Fibroblast of skin of right quadriceps (primary cell): ENCODE measurements around the gene IQCE.

ENCODE experiments used
- DNase-seq: peaks from one replicate; pipeline ENCODE4 v3.0.0-alpha.2; 2013

Gene IQCE

DNA sequence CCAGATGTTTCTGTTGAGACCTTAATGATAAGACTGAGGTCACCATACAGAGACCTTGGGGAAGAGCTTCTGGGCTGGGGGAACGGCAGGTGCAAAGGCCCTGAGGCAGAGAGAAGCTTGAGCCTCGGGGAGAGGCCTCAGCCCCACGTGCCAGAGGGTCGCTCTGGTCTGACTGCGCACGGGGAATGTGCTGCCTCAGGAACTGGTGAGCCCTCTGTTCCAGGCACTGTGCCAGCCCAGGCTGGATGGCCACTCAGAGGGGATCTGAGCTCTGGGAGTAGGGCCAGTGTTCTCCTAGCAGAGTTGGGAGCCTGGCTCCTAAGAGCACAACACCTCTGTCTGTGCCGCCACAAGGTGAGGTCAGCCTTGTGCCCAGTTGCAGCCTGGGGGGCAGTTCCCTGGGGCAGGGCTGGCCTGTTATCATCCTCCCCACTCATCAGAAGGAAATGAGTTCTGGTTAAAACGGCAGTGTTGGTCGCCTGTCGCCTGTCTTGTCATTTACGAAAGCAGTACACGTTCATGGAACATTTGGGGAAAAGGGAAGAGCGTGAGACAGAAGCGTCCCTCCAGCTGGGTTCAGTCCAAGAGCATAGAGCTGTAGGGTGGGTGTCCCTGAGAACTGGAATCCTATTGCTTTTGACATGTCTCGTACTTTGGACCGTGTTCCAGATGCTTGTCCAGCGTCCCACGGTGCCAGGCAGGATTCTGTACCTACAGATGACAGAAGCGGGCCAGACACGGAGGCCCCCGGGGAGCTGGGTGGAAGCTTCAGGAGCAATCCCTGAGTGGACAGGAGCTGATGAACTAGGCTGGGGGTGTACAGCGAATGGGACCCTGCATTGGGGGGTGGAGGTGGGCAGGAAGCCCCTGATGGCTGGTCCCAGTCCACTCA lies 77.3 kb downstream of the IQCE start:
- no peak for DNase-seq

DNA sequence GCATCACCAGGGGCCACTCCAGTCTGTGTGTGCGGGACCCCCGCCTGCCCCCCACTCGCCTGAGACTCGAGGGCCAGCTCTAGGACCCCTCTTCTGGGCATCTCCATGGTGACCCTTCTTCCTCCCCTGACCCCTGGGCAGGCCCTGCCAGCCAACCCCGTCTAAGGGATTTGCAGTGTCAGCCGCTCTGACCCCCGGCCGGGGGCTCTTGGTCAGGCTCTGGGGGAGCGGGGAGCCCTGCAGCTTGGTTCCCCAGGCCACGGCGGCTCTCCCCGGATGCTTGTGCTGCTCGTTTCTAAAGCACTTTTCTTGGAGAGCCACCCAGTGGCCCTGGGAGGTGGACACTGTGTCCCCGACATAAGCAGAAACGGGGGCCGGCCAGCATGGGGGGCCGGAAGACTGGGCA lies 78.3 kb downstream of the IQCE start:
- no peak for DNase-seq

DNA sequence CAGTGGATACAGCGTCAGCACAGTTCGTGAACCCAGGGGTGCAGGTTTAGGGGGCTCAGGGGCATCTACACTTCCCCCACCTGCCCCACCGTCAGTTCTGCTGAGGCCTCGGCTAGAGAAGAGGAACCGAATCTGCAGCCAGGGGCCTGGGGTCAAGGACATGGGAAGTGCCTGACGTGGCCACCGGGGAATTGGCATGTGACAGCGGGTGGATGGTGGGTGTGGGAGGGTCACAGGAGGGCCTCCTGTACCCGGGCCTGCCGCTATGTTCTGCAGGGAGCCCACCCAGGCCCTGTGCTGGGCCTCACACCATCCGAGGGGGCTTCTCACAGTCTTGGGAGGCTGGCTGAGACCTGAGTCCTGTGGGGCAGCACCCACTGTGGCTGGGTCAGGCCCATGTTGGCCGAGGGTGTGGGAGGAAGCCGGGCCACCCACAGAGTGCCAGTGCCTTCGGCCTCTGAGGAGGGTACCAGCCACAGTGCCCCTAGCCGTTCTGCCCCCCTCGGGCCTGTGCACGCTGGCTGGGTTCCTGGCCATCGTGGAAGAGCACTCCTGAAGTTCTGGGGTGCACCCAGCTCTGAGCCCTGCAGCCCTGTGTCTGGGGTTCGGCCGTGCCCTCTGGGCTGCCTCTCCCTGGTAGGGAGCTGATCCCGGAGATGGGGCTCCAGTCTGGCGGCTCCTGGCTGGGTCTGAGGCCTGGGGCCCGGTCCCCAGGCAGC lies 78.9 kb downstream of the IQCE start:
- no peak for DNase-seq

DNA sequence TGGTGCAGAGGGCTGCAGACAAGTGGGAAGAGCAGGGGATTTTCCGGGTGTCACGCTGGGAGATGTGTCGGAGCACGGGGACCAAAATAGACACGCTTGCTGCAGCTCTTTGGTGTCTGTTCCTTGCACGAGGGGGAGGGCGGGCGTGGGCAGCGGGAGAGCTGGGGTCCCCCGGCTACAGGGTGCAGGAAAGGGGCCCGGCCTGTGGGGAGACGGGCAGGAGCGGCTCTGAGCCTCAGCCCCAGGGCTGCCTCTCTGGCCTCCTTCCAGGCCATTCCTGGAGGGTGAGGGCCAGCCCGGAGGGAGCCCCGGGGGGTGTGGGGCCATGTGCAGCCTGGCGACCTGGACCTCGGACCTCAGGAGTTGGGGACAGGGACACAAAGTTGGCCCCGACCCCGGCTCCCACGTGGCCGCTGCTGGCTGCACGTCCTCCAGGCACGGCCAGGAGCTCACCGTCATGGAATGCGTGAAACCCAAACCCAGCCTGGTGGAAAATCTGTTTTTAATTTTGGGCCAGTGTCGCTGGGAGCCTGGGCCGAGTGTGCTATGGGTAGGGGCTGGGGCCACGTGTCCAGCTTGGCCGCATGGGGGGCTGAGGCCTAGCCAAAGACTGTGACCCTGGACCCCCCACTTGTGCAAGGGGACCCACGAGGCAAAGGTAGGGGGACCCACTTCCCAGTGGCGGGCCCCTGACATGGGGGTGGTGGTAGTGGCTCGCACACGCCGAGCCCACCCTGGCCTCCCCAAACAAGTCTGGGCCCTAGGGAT lies 79.6 kb downstream of the IQCE start:
- peak; percentile 90 for DNase-seq

DNA sequence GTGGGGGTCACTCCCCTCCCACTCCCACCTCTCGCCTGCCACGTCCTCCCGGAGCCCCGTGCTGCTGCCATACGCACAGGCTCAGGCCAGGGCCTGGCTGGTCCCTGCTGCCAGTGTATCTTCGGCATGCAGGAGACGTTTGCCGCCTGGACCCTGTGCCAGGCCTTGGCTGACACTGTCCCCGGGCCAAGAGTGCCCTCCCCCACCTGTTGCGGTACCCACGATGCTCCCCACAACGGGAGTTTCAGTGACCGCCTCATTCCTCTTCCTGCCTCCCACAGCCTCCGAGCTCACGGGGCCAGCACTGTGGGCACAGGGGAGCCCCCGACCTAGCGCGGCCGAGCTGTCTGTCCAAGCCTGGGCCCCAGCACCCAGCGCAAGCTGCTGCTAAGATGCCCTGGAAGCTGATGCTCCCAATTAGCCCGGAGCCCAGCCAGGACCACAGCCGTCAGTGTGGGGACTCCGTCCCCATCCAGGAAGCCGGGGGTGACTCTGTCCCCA lies 80.5 kb downstream of the IQCE start:
- DNase-seq, result no peak

DNA sequence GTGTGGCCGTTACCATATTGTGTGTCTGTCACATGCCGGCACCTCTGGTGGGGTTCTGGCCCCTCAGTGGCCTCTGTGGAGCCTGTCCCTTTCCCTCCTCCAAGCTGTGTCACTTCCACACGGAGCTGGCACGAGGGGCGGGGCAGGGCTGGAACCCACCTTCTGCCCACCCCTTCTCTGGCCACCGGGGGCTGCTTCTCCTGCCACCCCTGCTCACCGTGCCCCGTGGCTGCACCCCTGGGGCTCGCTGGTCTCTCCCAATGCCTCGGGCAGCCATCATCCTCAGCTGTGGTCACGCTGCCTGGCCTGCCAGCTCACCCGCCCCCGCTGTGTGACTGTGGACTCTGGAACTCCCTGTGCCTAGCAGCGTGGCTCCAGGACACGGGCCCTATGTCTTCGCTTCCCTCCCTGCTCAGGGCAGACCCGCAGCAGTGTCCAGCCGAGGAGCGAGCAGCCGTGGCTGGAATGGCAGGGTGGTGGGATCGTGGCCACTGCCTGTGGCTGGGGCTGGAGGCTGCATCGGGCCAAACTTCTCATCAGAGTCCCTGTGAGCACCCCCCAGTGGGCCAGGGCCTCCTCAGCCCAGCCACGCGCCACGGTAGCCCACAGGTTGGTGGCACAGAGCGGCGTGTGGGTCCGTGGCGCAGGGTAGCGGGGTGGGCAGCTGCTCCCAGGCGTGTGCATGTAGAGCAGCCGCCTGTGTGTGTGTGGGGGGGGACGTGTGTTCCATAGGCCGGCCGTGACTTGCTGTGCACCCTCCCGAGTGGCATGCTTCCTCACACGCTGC lies 81.1 kb downstream of the IQCE start:
- DNase-seq, result no peak

DNA sequence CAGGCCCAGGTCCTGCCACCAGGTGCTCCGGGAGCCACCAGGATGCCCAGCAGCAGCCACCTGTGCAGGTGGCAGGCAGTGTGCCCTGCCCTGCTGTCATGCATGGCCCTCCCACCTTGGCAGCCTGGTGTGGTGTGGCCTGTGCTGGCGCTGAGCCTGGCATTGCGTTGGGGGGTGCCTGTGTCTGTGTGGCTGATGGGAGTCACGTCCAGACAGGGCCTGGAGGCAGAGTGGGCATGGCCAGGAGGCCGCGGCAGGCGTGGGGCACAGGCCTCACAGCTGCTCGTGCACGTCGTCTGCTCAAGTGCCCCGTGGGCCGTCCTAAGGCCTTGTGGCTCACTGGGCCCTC lies 81.7 kb downstream of the IQCE start:
- DNase-seq, result no peak

DNA sequence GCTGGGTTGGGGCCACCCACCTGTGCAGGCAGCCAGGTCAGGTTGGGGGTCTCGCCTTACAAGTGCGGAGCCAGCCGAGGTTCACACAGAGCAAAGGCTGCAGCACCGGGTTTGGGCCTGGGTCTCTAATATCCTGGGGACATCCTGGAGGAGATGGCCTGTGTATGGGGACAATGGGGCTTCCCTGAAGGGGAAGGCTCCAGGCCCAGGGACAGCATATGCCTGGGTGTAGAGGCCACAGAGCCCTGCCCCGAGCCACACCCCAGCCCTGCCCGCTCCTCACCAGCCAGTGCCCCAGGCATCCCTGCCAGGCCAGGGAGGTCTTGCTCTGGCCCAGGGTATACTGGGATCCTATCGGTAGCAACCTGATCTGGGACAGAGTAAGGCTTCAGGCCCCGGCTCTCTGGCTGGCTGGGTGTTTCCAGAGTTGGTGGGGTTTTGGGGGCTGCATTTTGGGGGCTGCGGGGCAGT lies 82.1 kb downstream of the IQCE start:
- no peak for DNase-seq

DNA sequence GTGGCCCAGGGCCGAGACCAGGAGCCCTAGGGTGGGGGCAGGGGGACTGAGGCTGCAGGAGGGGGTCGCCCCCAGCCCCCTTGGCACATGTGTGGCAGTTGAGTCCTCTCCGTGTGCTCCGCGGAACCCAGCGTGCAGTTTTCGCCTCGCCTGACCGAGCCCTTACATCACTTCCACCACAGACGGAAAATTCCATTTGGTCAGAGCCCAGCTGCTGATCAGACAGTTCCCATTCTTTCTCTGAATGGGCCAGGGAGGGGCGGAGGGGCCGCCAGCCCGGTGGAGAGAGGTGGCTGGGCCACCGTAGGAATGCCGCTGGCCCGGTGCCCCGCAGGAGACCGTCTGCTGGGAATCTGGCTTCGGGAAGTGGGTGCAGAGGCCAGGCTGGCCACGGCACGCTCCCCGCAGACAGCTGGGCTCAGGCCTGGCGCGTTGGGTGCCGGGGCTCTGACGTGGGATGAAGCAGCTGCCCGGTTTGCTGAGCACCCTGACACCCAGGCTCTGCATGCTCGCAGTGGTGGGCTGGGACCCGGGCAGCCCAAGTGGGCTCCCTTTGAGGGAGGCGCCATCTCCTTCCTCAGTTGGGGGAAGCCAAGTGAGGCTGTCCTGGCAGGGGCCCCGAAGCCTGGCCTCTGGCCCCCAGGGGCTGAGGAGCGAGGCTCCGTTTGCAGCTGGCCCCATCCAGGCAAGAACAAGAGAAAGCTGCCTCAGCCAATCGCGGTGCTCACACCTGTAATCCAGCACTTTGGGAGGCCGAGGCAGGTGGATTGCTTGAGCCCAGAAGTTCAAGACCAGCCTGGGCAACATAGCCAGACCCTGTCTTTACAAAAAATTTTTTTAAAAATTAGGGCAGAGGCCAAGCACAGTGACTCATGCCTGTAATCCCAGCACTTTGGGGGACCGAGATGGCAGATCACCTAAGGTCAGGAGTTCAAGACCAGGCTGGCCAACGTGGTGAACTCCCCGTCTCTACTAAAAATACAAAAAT lies 82.9 kb downstream of the IQCE start:
- DNase-seq, result peak; percentile 91

DNA sequence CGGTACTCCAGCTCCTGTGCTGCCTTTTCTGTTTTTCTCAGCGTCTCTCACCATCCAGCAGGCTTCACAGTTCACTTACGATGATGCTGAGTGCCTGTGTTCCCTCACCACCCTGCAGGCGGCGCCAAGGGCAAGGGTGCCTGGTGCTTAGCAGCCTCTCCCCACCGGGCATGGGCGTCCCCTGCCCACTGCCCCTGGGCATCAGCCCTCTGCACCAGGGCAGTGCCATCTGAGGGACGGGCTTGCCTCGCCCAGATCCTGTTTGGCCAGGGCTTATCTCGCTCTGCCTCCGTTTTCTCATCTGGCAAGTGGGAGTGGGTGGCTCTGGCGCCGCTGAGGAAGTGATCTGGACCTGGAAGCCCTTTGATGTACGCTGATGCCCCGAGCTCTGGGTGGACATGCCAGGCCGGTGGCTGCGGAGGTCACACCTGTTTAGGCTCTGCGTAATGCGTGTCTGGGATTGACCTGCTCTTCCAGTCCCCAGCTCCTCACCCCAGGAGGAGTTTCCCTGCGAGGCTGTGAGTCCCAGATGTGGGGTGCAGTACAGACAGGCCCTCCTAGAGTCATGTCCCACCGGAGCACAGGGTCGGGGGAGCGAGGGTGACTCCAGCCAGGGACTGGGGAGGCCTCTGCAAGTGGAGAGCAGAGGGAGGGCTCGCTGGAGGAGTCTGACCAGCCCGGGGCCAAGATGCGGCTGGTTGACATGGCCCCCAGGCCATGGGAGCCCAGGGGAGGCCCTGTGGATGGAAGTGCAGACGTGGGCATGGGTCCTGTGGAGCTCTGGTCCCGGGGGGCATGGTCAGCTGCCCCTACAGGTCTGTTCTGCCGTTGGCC lies 84.8 kb downstream of the IQCE start:
- DNase-seq, result no peak

DNA sequence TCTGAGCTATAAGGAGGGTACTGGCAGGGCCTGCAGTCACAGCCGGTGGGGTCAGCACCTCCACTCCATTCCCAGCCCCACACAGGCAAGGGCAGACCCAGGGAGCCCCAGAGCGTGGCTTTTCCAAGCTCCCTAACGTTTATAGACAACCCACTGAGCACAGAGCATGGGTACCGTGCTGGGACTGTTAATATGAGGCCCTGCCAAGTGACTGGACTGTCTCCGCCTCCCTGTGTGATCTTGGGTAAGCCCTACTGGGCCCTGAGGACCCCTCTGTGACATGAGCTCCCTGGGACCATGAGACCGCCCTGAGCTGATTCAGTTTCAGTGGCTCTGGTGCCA lies 85.4 kb downstream of the IQCE start:
- DNase-seq, result no peak

DNA sequence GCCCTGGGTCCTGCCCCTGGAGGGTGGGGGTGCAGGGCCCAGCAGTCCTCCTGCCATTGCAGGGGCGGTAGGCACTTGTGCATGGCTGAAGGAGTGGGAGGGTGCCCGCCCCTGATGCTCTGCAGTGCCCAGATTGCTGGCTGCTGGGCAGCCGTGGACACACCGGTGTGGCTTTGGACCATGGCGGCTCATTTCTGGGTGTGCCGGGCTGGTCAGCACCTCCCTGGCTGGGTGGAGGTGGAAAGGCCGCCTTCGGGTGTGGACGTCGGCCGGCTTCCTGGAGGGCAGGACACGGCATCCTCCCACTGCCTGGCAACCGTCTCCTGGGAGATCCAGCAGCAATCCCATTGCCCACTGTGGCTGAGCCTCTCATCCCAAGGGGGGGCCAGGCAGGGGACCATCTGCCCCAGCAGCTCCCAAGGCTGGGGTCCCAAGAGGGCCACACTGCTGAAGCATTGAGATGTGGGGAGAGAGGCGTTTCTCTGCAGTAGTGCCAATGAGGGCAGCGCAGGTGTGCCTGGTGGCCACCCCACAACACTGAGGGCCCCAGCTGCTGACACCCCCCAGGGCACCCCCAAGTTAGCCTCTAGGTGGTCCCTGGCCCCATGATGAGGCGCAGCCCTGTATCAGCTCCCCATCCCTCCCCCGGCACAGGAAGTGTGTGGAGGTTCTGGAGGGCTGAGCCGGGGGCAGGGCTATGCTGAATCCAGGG lies 85.9 kb downstream of the IQCE start:
- DNase-seq, result no peak

DNA sequence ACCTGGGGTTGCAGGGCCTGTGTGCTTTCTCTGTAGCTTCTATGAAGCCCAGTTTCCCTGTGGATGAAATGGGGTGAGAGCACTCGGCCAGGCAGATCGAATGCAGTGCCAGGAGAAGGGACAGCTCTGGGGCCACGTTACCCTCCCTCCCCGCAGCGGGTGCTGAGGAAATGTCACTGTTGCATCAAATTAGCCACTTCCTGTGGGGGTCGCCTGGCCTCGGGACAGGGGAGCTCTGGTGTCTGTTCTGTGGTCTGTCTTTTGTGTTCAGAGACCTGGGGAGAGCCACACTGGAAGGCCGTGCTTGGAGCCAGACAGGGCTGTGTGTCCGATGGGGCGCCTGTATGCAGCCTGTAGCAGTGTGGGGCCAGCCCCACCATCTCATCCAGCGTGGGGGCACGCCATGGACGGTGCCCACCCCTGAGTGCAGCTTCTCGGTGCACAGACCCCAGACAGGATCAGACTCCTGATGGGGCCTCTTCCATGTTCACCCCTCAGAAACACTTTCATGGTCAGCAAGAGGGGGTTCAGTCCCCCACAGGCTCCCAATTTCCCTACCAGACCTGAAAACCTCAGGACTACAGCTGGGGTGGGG lies 86.6 kb downstream of the IQCE start:
- peak; percentile 55 for DNase-seq

DNA sequence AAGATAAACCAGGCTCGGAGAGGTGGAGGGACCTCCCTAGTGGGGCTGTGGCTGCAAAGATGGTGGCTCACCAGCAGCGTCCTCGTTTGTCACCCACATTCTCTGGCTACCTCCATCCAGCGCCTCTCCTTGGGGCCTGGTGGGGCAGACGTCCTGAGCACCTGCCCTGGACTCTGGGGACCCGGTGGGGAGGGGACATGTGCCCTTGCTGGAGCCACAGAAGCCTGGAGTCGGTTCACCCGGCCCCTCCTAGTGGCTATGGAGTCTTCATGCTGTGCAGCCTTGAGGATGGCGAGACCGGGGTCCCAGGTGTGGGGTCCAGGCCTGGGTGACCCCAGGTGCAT lies 87.5 kb downstream of the IQCE start:
- no peak for DNase-seq

DNA sequence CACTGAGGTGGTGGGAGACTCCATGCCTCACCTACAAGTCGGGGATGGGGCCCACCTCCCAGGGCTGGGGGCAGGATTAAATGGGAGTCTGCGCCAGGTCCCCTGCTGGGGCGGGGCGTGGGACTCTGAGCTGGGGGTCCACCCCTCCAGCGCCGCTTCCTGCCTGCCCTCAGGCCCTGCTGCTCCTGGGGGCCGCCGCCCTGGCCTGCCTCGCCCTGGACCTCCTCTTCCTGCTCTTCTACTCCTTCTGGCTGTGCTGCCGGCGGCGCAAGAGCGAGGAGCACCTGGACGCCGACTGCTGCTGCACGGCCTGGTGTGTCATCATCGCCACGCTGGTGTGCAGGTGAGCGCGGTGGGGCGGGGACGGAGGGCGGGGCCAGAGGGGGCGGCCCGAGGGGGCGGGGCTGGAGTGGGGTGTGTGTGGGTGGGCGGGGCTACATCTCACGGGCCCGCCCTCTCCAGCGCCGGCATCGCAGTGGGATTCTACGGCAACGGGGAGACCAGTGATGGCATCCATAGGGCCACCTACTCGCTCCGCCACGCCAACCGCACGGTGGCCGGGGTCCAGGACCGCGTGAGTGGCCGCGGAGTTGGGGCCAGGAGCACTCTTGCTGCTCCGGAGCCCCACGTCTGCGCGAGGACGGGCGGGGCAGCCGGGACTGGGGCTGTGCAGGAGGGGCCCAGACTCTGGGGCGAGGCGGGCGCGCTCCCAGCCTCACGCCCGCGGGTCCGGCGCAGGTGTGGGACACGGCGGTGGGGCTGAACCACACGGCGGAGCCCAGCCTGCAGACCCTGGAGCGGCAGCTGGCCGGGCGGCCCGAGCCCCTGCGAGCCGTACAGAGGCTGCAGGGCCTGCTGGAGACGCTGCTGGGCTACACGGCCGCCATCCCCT lies 88.1 kb downstream of the IQCE start:
- no peak for DNase-seq

DNA sequence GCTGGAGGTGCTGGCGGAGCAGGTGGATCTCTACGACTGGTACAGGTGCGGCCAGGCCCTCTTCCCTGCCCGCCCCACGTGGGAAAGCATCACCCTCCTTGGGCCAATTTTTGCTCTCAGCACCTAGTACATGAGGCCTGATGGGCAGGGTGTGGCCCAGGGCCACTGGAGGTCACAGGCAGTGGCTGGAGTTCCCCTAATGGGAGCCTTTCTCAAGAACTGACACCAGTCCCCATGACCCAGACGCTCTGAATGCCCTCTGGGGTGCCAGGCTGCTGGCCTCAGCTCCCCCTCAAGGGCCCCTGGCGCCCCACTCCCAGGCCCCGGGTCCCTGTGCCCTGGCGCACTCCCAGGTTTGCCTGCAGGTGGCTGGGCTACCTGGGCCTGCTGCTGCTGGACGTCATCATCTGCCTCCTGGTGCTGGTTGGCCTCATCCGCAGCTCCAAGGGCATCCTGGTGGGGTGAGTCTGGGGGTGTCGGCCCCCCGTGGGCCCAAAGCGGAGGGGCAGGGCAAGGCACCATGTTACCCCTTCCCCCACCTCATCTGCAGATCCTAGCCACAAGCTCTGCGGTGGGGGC lies 88.9 kb downstream of the IQCE start:
- no peak for DNase-seq

DNA sequence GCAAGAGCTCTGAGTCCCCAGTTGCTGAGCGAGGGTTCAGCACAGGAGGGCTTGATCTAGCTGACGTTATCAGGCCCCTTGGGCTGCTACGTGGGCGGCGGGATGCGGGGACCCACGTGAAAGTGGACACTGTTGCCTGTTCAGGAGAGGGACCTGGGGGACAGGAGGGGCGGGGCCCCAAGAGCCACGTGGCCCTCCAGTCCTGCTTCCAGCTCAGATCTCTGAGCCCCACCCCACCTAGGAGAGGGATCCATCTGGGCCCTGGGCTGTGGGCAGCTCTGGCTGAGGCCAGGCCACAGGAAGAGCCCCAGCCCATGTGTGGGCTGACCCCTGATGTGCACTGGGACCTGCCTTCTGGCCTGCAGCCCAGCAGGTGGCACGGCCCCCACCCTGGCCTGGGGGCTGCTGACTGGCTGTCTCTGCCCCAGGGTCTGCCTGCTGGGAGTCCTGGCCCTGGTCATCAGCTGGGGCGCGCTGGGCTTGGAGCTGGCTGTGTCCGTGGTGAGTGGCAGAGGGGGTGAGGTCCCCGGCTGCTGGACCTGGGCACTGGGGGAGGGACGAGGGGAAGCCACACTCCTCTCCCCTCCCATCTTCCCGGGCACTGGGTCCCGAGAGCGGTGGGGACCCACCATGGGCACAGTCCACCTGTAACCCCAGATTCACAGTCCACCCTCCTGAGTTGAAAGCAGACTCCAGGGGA lies 90.5 kb downstream of the IQCE start:
- DNase-seq, result no peak
